Measurements from ENCODE around the gene COL8A1.

Gene COL8A1

DNA sequence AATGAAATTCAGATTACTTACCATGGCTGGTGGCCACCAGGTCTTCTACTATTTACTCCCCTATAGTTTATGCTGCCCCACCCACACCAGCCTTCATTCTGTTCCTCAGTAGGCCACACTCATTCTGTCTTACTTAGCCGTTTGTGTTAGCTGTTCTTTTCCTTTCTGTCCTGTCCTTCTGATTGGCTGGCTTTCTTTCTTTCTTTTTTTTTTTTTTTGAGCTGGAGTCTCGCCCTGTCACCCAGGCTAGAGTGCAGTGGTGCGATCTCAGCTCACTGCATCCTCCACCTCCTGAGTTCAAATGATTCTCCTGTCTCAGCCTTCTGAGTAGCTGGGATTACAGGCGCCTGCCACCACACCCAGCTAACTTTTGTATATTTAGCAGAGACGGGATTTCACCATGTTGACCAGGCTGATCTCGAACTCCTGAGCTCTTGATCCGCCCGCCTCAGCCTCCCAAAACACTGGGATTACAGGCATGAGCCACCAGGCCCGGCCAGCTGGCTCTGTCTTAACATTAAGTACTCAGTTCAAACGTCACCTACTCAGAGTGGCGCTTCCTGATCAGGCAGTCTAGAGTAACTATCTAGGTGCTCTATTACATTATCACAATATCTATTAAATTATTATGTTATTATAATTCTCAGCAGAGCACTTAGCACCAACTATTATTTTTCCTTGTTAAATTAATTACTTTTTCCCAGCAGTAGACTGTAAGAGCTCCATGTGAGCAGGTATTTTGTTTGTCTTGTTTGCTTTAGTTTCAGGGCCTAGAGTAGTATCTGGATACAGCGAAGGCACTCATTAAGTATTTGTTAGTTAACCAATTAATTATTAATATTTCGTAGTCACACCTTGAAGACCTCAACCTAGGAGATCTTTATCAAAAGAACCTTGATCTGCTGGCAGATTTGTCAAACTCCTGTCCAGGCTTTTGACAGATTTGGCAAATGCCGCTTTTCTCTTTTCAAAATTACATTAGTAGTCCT lies 185.6 kb downstream of the COL8A1 start:
- no peak for DNase-seq (ENCODE audit: low spot score)
- TF ChIP-seq, protein P1, sequence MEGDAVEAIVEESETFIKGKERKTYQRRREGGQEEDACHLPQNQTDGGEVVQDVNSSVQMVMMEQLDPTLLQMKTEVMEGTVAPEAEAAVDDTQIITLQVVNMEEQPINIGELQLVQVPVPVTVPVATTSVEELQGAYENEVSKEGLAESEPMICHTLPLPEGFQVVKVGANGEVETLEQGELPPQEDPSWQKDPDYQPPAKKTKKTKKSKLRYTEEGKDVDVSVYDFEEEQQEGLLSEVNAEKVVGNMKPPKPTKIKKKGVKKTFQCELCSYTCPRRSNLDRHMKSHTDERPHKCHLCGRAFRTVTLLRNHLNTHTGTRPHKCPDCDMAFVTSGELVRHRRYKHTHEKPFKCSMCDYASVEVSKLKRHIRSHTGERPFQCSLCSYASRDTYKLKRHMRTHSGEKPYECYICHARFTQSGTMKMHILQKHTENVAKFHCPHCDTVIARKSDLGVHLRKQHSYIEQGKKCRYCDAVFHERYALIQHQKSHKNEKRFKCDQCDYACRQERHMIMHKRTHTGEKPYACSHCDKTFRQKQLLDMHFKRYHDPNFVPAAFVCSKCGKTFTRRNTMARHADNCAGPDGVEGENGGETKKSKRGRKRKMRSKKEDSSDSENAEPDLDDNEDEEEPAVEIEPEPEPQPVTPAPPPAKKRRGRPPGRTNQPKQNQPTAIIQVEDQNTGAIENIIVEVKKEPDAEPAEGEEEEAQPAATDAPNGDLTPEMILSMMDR (IDR thresholded peaks at IDR 0.05; ENCODE audit: extremely low read depth, missing control alignments) = no peak

DNA sequence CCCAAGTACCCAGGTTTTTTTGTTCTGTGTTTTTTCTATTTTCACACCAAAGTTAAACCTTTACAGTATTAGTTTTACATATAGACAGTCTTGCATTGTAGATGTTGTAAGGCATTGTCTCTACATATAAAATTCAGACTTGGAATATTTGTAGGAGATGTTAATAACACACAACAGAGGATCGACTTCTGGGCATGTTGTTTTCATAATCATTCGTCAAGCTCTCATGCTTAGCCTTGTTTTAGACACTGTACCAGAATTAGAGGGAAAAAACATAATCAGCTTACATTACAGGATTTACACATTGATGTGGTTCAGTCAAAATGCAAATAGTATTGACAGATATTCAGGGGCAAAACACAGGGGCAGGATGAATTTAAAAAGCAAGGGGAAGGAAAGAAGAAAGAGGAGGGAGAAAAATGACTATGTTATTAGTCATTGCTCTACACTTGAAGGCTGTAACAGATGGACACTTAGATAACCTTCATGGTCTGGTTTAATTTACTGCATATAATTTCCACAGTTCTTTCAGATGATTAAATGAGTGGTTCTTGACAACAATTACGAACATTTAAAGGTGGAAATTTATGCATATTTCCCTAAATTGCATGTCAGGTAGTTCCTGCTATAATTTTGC lies 186.7 kb downstream of the COL8A1 start:
- TF ChIP-seq, protein P1 (IDR thresholded peaks at IDR 0.05; ENCODE audit: extremely low read depth, missing control alignments) = no peak
- DNase-seq (ENCODE audit: low spot score) = no peak

DNA sequence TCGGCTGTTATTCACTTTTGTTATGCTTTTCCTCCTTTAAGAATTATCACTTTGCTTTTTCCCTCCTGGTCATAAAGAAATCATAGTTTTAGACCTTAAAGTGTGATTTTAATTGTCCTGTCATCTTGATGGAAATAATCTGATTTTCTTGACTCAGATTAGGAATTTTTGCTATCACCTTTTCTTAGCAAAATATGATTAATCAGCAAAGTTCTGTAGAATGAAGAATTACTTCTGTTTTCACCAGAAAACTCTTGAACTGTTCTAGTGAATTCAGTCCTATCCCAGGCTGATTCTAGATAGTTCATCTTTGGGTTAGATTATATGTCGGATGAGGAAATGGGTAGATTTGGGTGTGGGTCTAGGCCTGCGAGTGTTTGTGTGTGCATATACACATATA lies 191.4 kb downstream of the COL8A1 start:
- no peak for DNase-seq (ENCODE audit: low spot score)
- TF ChIP-seq, protein P1 (IDR thresholded peaks at IDR 0.05; ENCODE audit: extremely low read depth, missing control alignments) = no peak

DNA sequence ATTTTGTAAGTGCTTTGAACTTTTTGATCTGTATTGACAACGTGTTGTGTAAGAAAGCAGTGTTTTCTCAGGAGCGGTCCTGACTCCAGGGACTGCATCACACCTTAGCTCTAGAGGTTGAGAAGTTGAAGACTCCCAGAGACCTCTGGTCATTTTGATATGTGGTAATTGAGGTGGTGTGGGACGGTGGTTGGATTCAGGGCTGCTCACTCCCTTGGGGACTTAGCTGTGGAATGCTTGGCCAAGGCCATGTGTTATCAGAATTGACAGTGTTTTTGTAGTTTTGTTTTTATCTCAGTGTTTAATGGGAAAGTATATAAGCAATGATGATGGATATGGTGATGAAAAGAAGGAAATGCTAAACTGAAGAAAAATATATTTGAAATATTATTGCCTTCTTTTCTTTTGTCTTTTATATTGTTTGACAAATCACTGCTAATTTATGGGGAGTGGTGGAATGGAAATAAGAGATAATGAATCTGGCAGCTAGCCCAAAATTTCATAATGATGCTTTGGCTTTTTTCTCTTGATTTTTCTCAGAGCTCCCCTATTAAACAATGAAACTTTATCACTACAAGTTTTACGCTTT lies 195.3 kb downstream of the COL8A1 start:
- no peak for DNase-seq (ENCODE audit: low spot score)
- TF ChIP-seq, protein P1 (IDR thresholded peaks at IDR 0.05; ENCODE audit: extremely low read depth, missing control alignments) = no peak

DNA sequence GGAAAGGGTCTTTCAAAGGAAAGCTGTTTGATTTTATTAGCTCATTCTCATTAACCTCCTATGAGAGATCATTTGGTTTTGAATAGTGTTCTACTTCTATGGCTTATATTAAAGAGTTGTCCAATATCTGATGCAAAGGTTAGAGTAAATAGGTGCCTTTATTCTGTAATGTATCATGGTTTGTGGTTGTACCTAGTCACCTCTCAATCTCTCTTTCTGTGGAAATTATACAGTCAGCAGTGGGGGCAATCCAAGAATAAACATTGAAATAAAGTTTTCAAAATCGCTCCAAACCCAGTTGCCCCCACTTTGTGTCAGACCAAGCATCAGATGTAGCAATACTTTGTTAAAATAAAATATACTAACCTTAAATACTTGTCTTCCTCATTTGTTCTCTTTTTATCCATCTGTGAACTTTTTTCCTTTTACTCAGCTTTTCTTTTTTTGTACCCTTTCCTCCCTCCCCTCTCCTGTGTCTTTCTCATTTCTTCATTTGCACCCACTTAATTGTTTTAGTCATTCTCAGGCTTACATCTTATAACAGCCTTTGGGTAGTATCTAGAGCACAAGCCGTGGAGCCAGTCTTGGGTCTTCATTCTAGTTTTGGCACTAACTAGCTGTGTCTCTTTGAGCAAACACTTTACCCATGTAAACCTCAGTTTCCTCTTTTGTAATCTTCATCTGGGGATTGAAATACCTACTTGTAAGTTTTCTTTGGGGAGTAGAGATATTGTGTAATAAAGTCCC lies 196.0 kb downstream of the COL8A1 start:
- TF ChIP-seq, protein P1 (IDR thresholded peaks at IDR 0.05; ENCODE audit: extremely low read depth, missing control alignments) = no peak
- DNase-seq (ENCODE audit: low spot score) = no peak

DNA sequence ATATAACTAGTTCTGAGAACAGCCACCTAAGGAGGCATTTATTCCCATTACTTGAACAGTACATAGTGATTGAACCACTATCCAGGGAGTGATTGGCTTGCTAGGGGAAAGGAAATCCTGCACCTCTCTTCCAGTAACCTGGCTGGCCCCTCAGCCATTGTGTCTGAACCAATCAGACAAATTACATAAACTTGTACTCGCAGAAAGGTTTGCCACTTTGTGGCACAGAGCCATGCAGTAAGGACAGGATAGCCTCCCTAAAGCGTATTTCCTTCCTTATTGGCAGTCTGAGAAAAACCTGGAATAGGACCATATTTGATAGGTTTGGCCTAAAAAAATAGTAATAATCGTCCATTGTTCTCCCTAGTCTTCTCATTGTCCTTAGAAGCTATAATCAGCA lies 198.3 kb downstream of the COL8A1 start:
- DNase-seq (ENCODE audit: low spot score) = no peak
- TF ChIP-seq, protein P1 (IDR thresholded peaks at IDR 0.05; ENCODE audit: extremely low read depth, missing control alignments) = no peak

Data from GM20000 (cell line).